GM12878 (cell line): ENCODE measurements around the gene HSF2BP.

ENCODE experiments used
- BHLHE40 ChIP-seq, 2 experiments: fragments of 450-650 bp in 1 of 2; IDR thresholded peaks; 2 replicates each; pipeline ENCODE4 v1.6.1; 2011 to 2017; ENCODE audit warnings: low read depth in 2 of 2, borderline replicate concordance in 1 of 2, improper control_type of control experiment in 1 of 2, low read length in 1 of 2, mild to moderate bottlenecking in 1 of 2
- CTCF ChIP-seq, 3 experiments: IDR thresholded peaks in 2 of 3; conservative IDR thresholded peaks in 1 of 3; 2 replicates each; pipeline ENCODE4 v1.5.1; 2011; ENCODE audit warnings: low read depth in 3 of 3, low read length in 3 of 3, mild to moderate bottlenecking in 3 of 3, control low read depth in 2 of 3, moderate library complexity in 2 of 3, inconsistent platforms in 1 of 3, mixed read lengths in 1 of 3; ENCODE audit not compliant: control insufficient read depth in 2 of 3, insufficient read depth in 1 of 3; ENCODE audit errors: extremely low read depth in 1 of 3
- POLR2AphosphoS5 ChIP-seq: IDR thresholded peaks from 2 replicates; pipeline ENCODE4 v1.6.1; 2011; ENCODE audit warnings: mild to moderate bottlenecking, low read length, inconsistent platforms
- SPI1 ChIP-seq: IDR thresholded peaks from 2 replicates; pipeline ENCODE4 v1.6.1; 2011; ENCODE audit warnings: low read depth, mild to moderate bottlenecking, low read length, moderate library complexity, borderline replicate concordance; ENCODE audit not compliant: insufficient read depth
- SREBF2 ChIP-seq: IDR thresholded peaks from 2 replicates; pipeline ENCODE4 v1.6.1; 2012; ENCODE audit warnings: mild to moderate bottlenecking, low read length

GRCh38 chr21:43575473-43575844 is 83.8 kb downstream of the HSF2BP start:
- TF ChIP-seq CTCF (IDR thresholded peaks at IDR 0.05 in 2 of 3, conservative IDR thresholded peaks at IDR 0.05 in 1 of 3; ENCODE audit: control insufficient read depth in 2 of 3, extremely low read depth in 1 of 3, insufficient read depth in 1 of 3, low read depth in 3 of 3, low read length in 3 of 3) (no peak), SREBF2 (no peak), BHLHE40 (IDR thresholded peaks at IDR 0.05; ENCODE audit: borderline replicate concordance in 1 of 2, low read depth in 2 of 2, low read length in 1 of 2) (no peak), POLR2AphosphoS5 (no peak), SPI1 (no peak)
